Loucy (cell line): ENCODE data around the gene PHRF1.

Experiments used
- EZH2phosphoT487 ChIP-seq: fragments of 200-600 bp; IDR thresholded peaks from 2 replicates; pipeline ENCODE4 v1.6.1; 2018; ENCODE audit warnings: antibody characterized with exemption, mild to moderate bottlenecking, moderate library complexity, borderline replicate concordance
- TF ChIP-seq, protein P1 (sequence below): fragments of 200-600 bp; sonication (generic); conservative IDR thresholded peaks from 2 replicates; pipeline ENCODE4 v1.5.1; 2014; ENCODE audit warnings: mild to moderate bottlenecking, antibody characterized with exemption, low read length

DNA sequence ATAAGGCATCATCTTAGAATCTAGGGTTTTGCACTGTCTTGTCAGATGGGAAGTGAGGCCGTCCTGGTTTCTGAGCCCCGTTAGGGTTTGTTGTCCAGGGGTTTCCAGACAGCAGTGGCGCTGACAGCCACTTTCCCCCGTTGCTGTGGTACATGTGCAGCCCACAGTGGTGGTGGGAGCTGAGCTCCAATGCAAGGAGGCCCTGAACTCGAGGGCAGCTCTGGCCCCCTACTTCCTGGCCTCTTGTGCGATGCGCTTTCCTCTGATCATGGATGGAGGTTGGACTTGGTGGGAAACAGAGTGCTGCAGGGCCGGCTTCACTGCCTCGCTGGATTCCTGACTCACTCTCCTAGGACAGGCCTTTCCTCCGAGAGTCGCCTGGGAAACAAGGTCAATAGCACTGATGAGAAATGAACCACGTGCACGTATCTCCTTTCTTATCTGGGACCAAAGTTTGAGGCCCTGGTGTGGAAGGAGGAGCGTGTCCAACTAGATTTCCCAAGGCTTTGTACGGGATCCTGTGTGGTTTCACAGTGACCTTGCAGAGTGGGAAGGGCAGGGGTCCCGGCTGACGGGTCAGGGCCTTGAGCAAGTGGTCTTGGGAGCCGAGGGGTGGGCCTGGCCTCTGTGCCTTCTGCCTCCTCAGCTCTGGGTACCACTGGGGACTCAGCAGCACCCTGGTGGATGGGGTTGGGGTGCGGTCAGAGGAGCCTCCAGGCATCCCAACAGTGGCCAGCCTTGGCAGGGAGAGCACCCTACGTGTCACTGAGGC is 3.7 kb downstream of the PHRF1 start:
- TF ChIP-seq, protein P1, sequence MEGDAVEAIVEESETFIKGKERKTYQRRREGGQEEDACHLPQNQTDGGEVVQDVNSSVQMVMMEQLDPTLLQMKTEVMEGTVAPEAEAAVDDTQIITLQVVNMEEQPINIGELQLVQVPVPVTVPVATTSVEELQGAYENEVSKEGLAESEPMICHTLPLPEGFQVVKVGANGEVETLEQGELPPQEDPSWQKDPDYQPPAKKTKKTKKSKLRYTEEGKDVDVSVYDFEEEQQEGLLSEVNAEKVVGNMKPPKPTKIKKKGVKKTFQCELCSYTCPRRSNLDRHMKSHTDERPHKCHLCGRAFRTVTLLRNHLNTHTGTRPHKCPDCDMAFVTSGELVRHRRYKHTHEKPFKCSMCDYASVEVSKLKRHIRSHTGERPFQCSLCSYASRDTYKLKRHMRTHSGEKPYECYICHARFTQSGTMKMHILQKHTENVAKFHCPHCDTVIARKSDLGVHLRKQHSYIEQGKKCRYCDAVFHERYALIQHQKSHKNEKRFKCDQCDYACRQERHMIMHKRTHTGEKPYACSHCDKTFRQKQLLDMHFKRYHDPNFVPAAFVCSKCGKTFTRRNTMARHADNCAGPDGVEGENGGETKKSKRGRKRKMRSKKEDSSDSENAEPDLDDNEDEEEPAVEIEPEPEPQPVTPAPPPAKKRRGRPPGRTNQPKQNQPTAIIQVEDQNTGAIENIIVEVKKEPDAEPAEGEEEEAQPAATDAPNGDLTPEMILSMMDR, result no peak
- no peak for TF ChIP-seq EZH2phosphoT487
